HepG2 (cell line): ENCODE results near the gene PLCG2. TPM values are rescaled to one million over a fixed set of nuclear protein-coding genes. Genes with fewer than 3 reads are reported as not detected.
A peak's percentile ranks its signal among the peaks of the same experiment; 100 is the strongest.

ENCODE experiments used
- ATAC-seq: fragments of 200-7000 bp; cut with Tn5 transposase; 3 replicates; pipeline ENCODE4 v1.9.1; 2020; ENCODE audit warnings: mild to moderate bottlenecking, moderate library complexity
- BruUV-seq: library from RNA; stranded (reverse); fragments of 400-500 nt; replicated peaks from 2 replicates; lab custom pipeline; 2021; lab: Mats Ljungman, UMichigan
- CTCF ChIA-PET: fragments of 300-600 bp; formaldehyde crosslinking; extraction: SDS; loops from one replicate; lab custom pipeline; 2021; ENCODE audit warnings: low total read pairs, inconsistent platforms, low intra/inter-chr PET ratio; lab: Yijun Ruan, JAX
- POLR2A ChIA-PET: fragments of 350-600 bp; sonication (Branson Sonifier 250); formaldehyde crosslinking; loops from one replicate; lab custom pipeline; 2020; ENCODE audit warnings: antibody characterized with exemption, inconsistent platforms; lab: Yijun Ruan, JAX
- DNase-seq: peaks from one replicate; pipeline ENCODE4 v3.0.0-alpha.2; 2015; ENCODE audit warnings: low spot score
- FAIRE-seq: peaks from 3 replicates; lab custom pipeline; 2011; peaks lifted over from hg19 to GRCh38; lab: Jason Lieb, UNC
- H2AFZ ChIP-seq: one replicate; pipeline ENCODE4 v1.6.1; 2011; ENCODE audit warnings: low read length, inconsistent platforms
- H3K27ac ChIP-seq: fragments of 300-600 bp; 3 replicates; pipeline ENCODE4 v1.8.0; 2011; ENCODE audit warnings: mixed run types, mild to moderate bottlenecking, mixed read lengths, low read length, inconsistent platforms; ENCODE audit not compliant: insufficient read depth; ENCODE audit errors: extremely low read length
- H3K27me3 ChIP-seq, 2 experiments: fragments of 200-600 bp in 1 of 2; 2 replicates in 1 of 2; 3 replicates in 1 of 2; pipeline versions ENCODE4 v1.6.0 to v1.8.0; 2011; ENCODE audit warnings: low read length in 2 of 2, mild to moderate bottlenecking in 2 of 2, moderate library complexity in 2 of 2, inconsistent platforms in 1 of 2; ENCODE audit not compliant: insufficient read depth in 2 of 2, control insufficient read depth in 1 of 2
- H3K36me3 ChIP-seq, 2 experiments: fragments of 200-600 bp in 1 of 2; replicated peaks in 1 of 2; 2 replicates in 1 of 2; 3 replicates in 1 of 2; pipeline versions ENCODE4 v1.5.1 to v1.8.0; 2011; ENCODE audit warnings: low read length in 2 of 2, inconsistent platforms in 1 of 2; ENCODE audit not compliant: insufficient read depth in 2 of 2, control insufficient read depth in 1 of 2
- H3K4me1 ChIP-seq: 2 replicates; pipeline ENCODE4 v1.5.1; 2012; ENCODE audit warnings: low read length, inconsistent platforms; ENCODE audit not compliant: insufficient read depth
- H3K4me2 ChIP-seq: 2 replicates; pipeline ENCODE4 v1.6.0; 2011; ENCODE audit warnings: low read depth, low read length, inconsistent platforms
- H3K4me3 ChIP-seq, 3 experiments: fragments of 200-600 bp in 1 of 3; sonication (generic), shearing (Covaris generic) in 1 of 3; replicated peaks in 1 of 3; 2 replicates each; pipeline ENCODE4 v1.5.1; 2011 to 2016; ENCODE audit warnings: low read length in 3 of 3, inconsistent platforms in 2 of 3, low read depth in 2 of 3, mild to moderate bottlenecking in 2 of 3, control low read depth in 1 of 3, mixed read lengths in 1 of 3; ENCODE audit not compliant: insufficient read depth in 1 of 3
- H3K79me2 ChIP-seq: one replicate; pipeline ENCODE4 v1.6.1; 2011; ENCODE audit warnings: low read length, inconsistent platforms; ENCODE audit not compliant: insufficient read depth
- H3K9ac ChIP-seq: 2 replicates; pipeline ENCODE4 v1.6.0; 2011; ENCODE audit warnings: mild to moderate bottlenecking, low read depth, low read length, inconsistent platforms; ENCODE audit not compliant: insufficient read depth
- H3K9me3 ChIP-seq: 2 replicates; pipeline ENCODE4 v1.5.1; 2012; ENCODE audit warnings: mild to moderate bottlenecking, low read length
- H4K20me1 ChIP-seq: 2 replicates; pipeline ENCODE4 v1.6.0; 2011; ENCODE audit warnings: inconsistent platforms, mild to moderate bottlenecking, low read length, moderate library complexity; ENCODE audit not compliant: insufficient read depth
- GATAD2A ChIP-seq: IDR thresholded peaks from 2 replicates; pipeline ENCODE4 v1.6.1; 2016
- NFRKB ChIP-seq: fragments of 450-650 bp; IDR thresholded peaks from 2 replicates; pipeline ENCODE4 v1.6.1; 2017
- NR2F2 ChIP-seq: IDR thresholded peaks from 2 replicates; pipeline ENCODE4 v1.6.1; 2012; ENCODE audit warnings: low read depth, inconsistent platforms, borderline replicate concordance
- PTBP1 ChIP-seq: fragments of 200-400 bp; formaldehyde crosslinking; IDR thresholded peaks from 2 replicates; pipeline ENCODE4 v1.6.1; 2018; ENCODE audit warnings: low read length, low read depth; ENCODE audit not compliant: poor library complexity, severe bottlenecking
- REL ChIP-seq: sonication (generic); formaldehyde crosslinking; conservative IDR thresholded peaks from 2 replicates; pipeline ENCODE4 v1.8.0; 2022; ENCODE audit warnings: mild to moderate bottlenecking, missing genetic modification reagents, moderate library complexity
- SNRNP70 ChIP-seq: fragments of 200-400 bp; formaldehyde crosslinking; IDR thresholded peaks from 2 replicates; pipeline ENCODE4 v1.6.1; 2017; ENCODE audit warnings: mild to moderate bottlenecking, low read depth, low read length, moderate library complexity
- SRSF1 ChIP-seq: fragments of 200-400 bp; formaldehyde crosslinking; optimal IDR thresholded peaks from 2 replicates; pipeline ENCODE3; 2017; ENCODE audit warnings: mild to moderate bottlenecking, low read depth, low read length, moderate library complexity
- SRY ChIP-seq: sonication (generic); formaldehyde crosslinking; IDR thresholded peaks from 2 replicates; pipeline ENCODE4 v1.8.0; 2022; ENCODE audit warnings: mild to moderate bottlenecking, missing genetic modification reagents
- ZEB1 ChIP-seq: IDR thresholded peaks from 2 replicates; pipeline ENCODE4 v1.6.1; 2012; ENCODE audit warnings: mild to moderate bottlenecking, low read depth, inconsistent platforms; ENCODE audit not compliant: insufficient replicate concordance
- ZNF44 ChIP-seq: sonication (generic); formaldehyde crosslinking; IDR thresholded peaks from 2 replicates; pipeline ENCODE4 v1.5.1; 2020; ENCODE audit warnings: mild to moderate bottlenecking, missing genetic modification reagents
- ZNF619 ChIP-seq: sonication (generic); formaldehyde crosslinking; IDR thresholded peaks from 2 replicates; pipeline ENCODE4 v1.4.0; 2020; ENCODE audit warnings: mild to moderate bottlenecking, missing genetic modification reagents
- ZNF724P ChIP-seq: sonication (generic); formaldehyde crosslinking; IDR thresholded peaks from 2 replicates; pipeline ENCODE4 v1.8.0; 2022; ENCODE audit warnings: missing genetic modification reagents, borderline replicate concordance
- ZNF839 ChIP-seq: sonication (generic); formaldehyde crosslinking; IDR thresholded peaks from 2 replicates; pipeline ENCODE4 v1.4.0; 2020; ENCODE audit warnings: missing genetic modification reagents, mild to moderate bottlenecking, borderline replicate concordance
- WGBS: methylation state at CpG from one replicate; pipeline ENCODE4 v1.1.6; 2017; ENCODE audit warnings: low lambda C conversion rate; 5-methylcytosine and 5-hydroxymethylcytosine counted together
- in situ Hi-C: cut with HindIII; loops from 2 replicates; pipeline ENCODE4 v1.10.0; 2017; ENCODE audit warnings: low pct_unique_long_range_greater_than_20kb; ENCODE audit not compliant: extremely low pct_ligation_motif_present
- intact Hi-C: fragments of 100-400 bp; cut with micrococcal nuclease; formaldehyde crosslinking; loops from one replicate; pipeline ENCODE4 v1.10.0; 2022; ENCODE audit not compliant: unreplicated experiment
- polyA plus RNA-seq, 8 experiments: library from polyadenylated mRNA; depleted of rRNA in 3 of 8; stranded (reverse) in 7 of 8; unstranded in 1 of 8; fragments of >200 nt; fragmentation: Illumina TruSeq in 4 of 8; extraction: Trizol in 4 of 8; gene quantifications; 2 replicates each; pipeline versions ENCODE4 v1.2.1 to v1.2.3, GENCODE V29; 2011 to 2016; ENCODE audit warnings: low read depth in 4 of 8, missing spikeins in 1 of 8, mixed read lengths in 1 of 8; ENCODE audit not compliant: insufficient read depth in 1 of 8
- total RNA-seq, 5 experiments: library from RNA; depleted of rRNA; stranded (reverse); fragments of >200 nt; fragmentation: Illumina TruSeq; extraction: Trizol; gene quantifications; 2 replicates each; pipeline ENCODE4 v1.2.3, GENCODE V29; 2016; ENCODE audit warnings: low read depth in 1 of 5
- TF ChIP-seq, protein P1 (sequence below): sonication (generic); formaldehyde crosslinking; IDR thresholded peaks from 2 replicates; pipeline ENCODE4 v1.5.0; 2020; ENCODE audit warnings: missing genetic modification reagents, mild to moderate bottlenecking, borderline replicate concordance
- TF ChIP-seq, protein P2 (sequence below): sonication (generic); formaldehyde crosslinking; IDR thresholded peaks from 2 replicates; pipeline ENCODE4 v1.4.0; 2020; ENCODE audit warnings: missing genetic modification reagents, borderline replicate concordance

PLCG2 gene
- total and polyA plus RNA-seq, 2 of the 13 experiments (the other 11 are each of a cell fraction or from before 2014, with no cell fraction given) = 0.13 to 0.18 TPM

DNA sequence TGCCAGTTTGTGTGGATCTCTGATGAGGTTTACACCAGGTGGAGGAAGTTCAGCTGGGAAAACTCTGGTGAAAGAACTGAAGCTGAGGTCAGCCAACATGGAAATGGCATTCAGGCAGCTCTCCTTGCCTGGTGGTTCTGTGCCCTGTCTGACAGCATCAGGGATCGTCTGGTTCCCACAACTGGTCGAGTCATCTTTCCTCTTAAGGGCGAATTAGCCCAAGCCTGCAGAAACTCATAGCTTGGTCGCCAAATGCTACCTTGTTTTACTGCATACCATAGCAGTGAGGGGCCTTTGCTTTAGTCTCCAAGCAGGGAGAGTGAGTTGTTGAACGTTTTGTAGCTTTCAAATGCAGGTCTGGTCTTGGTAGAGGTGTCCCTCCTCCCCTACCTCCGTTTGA is 7.2 kb downstream of the PLCG2 start:
- intact Hi-C loops = no loop called here
- H2AFZ ChIP-seq = no peak overlapping the region
- H3K4me3 ChIP-seq = no peak overlapping the region
- H3K27me3 ChIP-seq = peaks cover 0 to 36% of the 10 kb centered on the region in 2 experiments; a peak in 2 of 5 replicates
- WGBS = 16% methylated on average over 6 of the region's 6 CpGs
- no peaks in the 10 kb centered on the region for H3K4me1 ChIP-seq
- H4K20me1 ChIP-seq = no peaks in the 10 kb centered on the region; the same call in 1 of the 2 replicates
- BruUV-seq = no TSS peak
- H3K9ac ChIP-seq = no peak overlapping the region
- CTCF ChIA-PET = no interaction called here
- no peaks in the 10 kb centered on the region for H3K79me2 ChIP-seq
- DNase-seq (no peak), FAIRE-seq (no peak), ATAC-seq (peak; percentile 31; the same call in 2 of the 3 replicates)
- TF ChIP-seq ZNF44 (CRISPR knock-in tag) (no peak), ZEB1 (no peak), NR2F2 (no peak), SRSF1 (no peak), SNRNP70 (no peak), ZNF839 (CRISPR knock-in tag) (no peak), PTBP1 (no peak), REL (CRISPR knock-in tag) (no peak), ZNF724P (CRISPR knock-in tag) (no peak), ZNF619 (CRISPR knock-in tag) (no peak), NFRKB (no peak), SRY (CRISPR knock-in tag) (no peak), GATAD2A (CRISPR knock-in tag) (no peak)
- TF ChIP-seq, protein P1, sequence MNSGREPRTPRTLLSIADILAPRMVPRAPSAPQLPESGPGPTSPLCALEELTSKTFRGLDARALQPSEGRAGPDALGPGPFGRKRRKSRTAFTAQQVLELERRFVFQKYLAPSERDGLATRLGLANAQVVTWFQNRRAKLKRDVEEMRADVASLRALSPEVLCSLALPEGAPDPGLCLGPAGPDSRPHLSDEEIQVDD (CRISPR knock-in tag) = no peak
- TF ChIP-seq, protein P2, sequence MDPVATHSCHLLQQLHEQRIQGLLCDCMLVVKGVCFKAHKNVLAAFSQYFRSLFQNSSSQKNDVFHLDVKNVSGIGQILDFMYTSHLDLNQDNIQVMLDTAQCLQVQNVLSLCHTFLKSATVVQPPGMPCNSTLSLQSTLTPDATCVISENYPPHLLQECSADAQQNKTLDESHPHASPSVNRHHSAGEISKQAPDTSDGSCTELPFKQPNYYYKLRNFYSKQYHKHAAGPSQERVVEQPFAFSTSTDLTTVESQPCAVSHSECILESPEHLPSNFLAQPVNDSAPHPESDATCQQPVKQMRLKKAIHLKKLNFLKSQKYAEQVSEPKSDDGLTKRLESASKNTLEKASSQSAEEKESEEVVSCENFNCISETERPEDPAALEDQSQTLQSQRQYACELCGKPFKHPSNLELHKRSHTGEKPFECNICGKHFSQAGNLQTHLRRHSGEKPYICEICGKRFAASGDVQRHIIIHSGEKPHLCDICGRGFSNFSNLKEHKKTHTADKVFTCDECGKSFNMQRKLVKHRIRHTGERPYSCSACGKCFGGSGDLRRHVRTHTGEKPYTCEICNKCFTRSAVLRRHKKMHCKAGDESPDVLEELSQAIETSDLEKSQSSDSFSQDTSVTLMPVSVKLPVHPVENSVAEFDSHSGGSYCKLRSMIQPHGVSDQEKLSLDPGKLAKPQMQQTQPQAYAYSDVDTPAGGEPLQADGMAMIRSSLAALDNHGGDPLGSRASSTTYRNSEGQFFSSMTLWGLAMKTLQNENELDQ (CRISPR knock-in tag) = no peak
- H3K27ac ChIP-seq = no peak overlapping the region
- no peaks in the 10 kb centered on the region for H3K36me3 ChIP-seq
- H3K4me2 ChIP-seq = no peak overlapping the region
- no peaks in the 10 kb centered on the region for H3K9me3 ChIP-seq
- POLR2A ChIA-PET = no interaction called here
- in situ Hi-C loops = no loop called here
